CD1c-positive myeloid dendritic cell (primary cell): ENCODE measurements around the gene UBE3B.

ENCODE experiments used
- DNase-seq: peaks from one replicate; pipeline ENCODE4 v3.0.0-alpha.2; 2016; ENCODE audit errors: extremely low spot score

UBE3B gene

GRCh38 chr12:109448707-109449390, 28.6 kb upstream of the UBE3B start:
- DNase-seq, result no peak

GRCh38 chr12:109449845-109450532, 27.4 kb upstream of the UBE3B start:
- DNase-seq, result no peak

GRCh38 chr12:109450980-109451379, 26.5 kb upstream of the UBE3B start:
- no peak for DNase-seq

GRCh38 chr12:109451400-109451799, 26.0 kb upstream of the UBE3B start:
- DNase-seq, result no peak

GRCh38 chr12:109452489-109452888, 24.9 kb upstream of the UBE3B start:
- no peak for DNase-seq

GRCh38 chr12:109455706-109456105, 21.7 kb upstream of the UBE3B start:
- DNase-seq, result no peak

GRCh38 chr12:109458086-109458485, 19.3 kb upstream of the UBE3B start:
- DNase-seq, result no peak

GRCh38 chr12:109458771-109459208, 18.6 kb upstream of the UBE3B start:
- DNase-seq, result no peak

- DNase-seq, result no peak
These were observed 18.2 kb upstream of the UBE3B start for GRCh38 chr12:109459247-109459646.

GRCh38 chr12:109460538-109460937, 16.9 kb upstream of the UBE3B start:
- DNase-seq, result no peak

- DNase-seq, result peak; percentile 82
These were observed 16.2 kb upstream of the UBE3B start for GRCh38 chr12:109461049-109461845.

GRCh38 chr12:109461846-109462756, 15.3 kb upstream of the UBE3B start:
- DNase-seq, result peak; percentile 40

- peak; percentile 55 for DNase-seq
These were observed 14.4 kb upstream of the UBE3B start for GRCh38 chr12:109462868-109463692.

GRCh38 chr12:109463756-109464155, 13.7 kb upstream of the UBE3B start:
- DNase-seq, result no peak

- no peak for DNase-seq
These were observed 12.6 kb upstream of the UBE3B start for GRCh38 chr12:109464642-109465351.

GRCh38 chr12:109466305-109466704, 11.1 kb upstream of the UBE3B start:
- no peak for DNase-seq

GRCh38 chr12:109466821-109467220, 10.6 kb upstream of the UBE3B start:
- DNase-seq, result no peak

GRCh38 chr12:109467978-109468676, 9.3 kb upstream of the UBE3B start:
- peak; percentile 89 for DNase-seq

- DNase-seq, result no peak
These were observed 7.9 kb upstream of the UBE3B start for GRCh38 chr12:109469517-109469916.
